Transverse colon (tissue), 4 donors: Measurements from ENCODE around the gene CFAP46. TPM values are rescaled to one million over a fixed set of nuclear protein-coding genes. Genes with fewer than 3 reads are reported as not detected.

Experiments
- DNase-seq: peaks from one replicate; pipeline ENCODE4 v3.0.0-alpha.2; 2019
- H3K27ac ChIP-seq, 4 donors: fragments of 200-600 bp; sonication (generic); 2 replicates each; pipeline ENCODE4 v1.5.1; 2016 to 2018; ENCODE audit warnings: inconsistent platforms in 4 of 4
- H3K27me3 ChIP-seq: fragments of 200-600 bp; sonication (generic); 2 replicates; pipeline ENCODE4 v1.5.1; 2017; ENCODE audit warnings: inconsistent platforms
- H3K36me3 ChIP-seq, 4 donors: fragments of 200-600 bp; sonication (generic); 2 replicates each; pipeline ENCODE4 v1.5.1; 2017 to 2019; ENCODE audit warnings: inconsistent platforms in 4 of 4
- H3K4me1 ChIP-seq, 4 donors: fragments of 200-600 bp; sonication (generic); 2 replicates each; pipeline ENCODE4 v1.5.1; 2017 to 2020; ENCODE audit warnings: inconsistent platforms in 4 of 4
- H3K4me3 ChIP-seq, 4 donors: fragments of 200-600 bp; sonication (generic); 1 replicate in 1 of 4; 2 replicates in 3 of 4; pipeline versions ENCODE4 v1.5.1 to v1.6.1; 2017 to 2019; ENCODE audit warnings: inconsistent platforms in 4 of 4
- H3K9me3 ChIP-seq, 2 donors: fragments of 200-600 bp; sonication (generic); 2 replicates each; pipeline ENCODE4 v1.5.1; 2017 to 2019; ENCODE audit warnings: inconsistent platforms in 2 of 2
- EP300 ChIP-seq: sonication (generic); formaldehyde crosslinking; IDR thresholded peaks from one replicate; pipeline ENCODE4 v1.6.1; 2017; ENCODE audit warnings: antibody characterized with exemption, low read depth
- POLR2A ChIP-seq: fragments of 450-650 bp; IDR thresholded peaks from one replicate; pipeline ENCODE4 v1.6.1; 2016; ENCODE audit warnings: antibody characterized with exemption, mild to moderate bottlenecking, moderate library complexity
- POLR2AphosphoS5 ChIP-seq, 3 donors: sonication (generic); formaldehyde crosslinking; IDR thresholded peaks; one replicate each; pipeline ENCODE4 v1.6.1; 2016; ENCODE audit warnings: antibody characterized with exemption in 3 of 3
- WGBS, 2 donors: methylation state at CpG; one replicate each; pipeline ENCODE4 v1.1.5; 2018; ENCODE audit warnings: low coverage in 1 of 2; 5-methylcytosine and 5-hydroxymethylcytosine counted together
- in situ Hi-C, 4 donors: fragments of 200-750 bp; cut with MboI; loops; one replicate each; pipeline versions ENCODE4 v1.15.0 to v1.15.1; 2017; ENCODE audit warnings: low sequenced_read_pairs in 3 of 4, low pct_ligation_motif_present in 1 of 4, low pct_unique_long_range_greater_than_20kb in 1 of 4
- intact Hi-C: fragments of 100-400 bp; cut with DNase I; formaldehyde crosslinking; loops from one replicate; pipeline ENCODE4 v1.15.1; 2023; ENCODE audit warnings: low total_unique reads
- total RNA-seq, 4 donors: library from RNA; depleted of rRNA; stranded (reverse); fragments of >200 nt; gene quantifications; one replicate each; pipeline ENCODE4 v1.1.0, GENCODE V29; 2016
- TF ChIP-seq, protein P1 (sequence below), 5 experiments: fragments of 200-600 bp in 3 of 5; fragments of 450-650 bp in 2 of 5; sonication (generic) in 3 of 5; IDR thresholded peaks; 1 replicate in 2 of 5; 2 replicates in 3 of 5; pipeline ENCODE4 v1.5.1; 2016 to 2017; ENCODE audit warnings: antibody characterized with exemption in 5 of 5, inconsistent platforms in 3 of 5, mild to moderate bottlenecking in 2 of 5, moderate library complexity in 1 of 5

Gene CFAP46
- total RNA-seq, 4 donors from 2014 or later: not detected

DNA sequence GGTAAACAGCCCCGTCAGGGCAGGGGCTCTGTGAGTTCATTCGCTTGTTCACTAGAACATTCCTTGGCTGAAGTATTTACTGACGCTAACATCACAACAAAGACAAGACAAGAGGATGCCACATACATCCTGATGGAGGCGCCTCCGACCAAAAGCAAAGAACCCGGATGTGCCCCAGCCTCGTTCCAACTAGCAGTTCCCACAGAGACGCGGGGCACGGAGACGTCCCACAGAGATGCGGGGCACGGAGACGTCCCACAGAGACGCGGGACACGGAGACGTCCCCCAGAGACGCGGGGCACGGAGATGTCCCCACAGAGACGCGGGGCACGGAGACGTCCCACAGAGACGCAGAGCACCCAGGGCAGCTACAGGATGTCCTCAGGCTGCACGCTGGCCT, 35.4 kb upstream of the CFAP46 start:
- no peaks in the 10 kb centered on the region for H3K9me3 ChIP-seq
- no peak overlapping the region for H3K27ac ChIP-seq
- no peaks in the 10 kb centered on the region for H3K36me3 ChIP-seq
- no peak overlapping the region for H3K4me3 ChIP-seq
- in situ Hi-C loops: no loop called here
- intact Hi-C loops: no loop called here
- no peaks in the 10 kb centered on the region for H3K4me1 ChIP-seq
- TF ChIP-seq EP300: no peak
- TF ChIP-seq POLR2A: no peak
- TF ChIP-seq POLR2AphosphoS5 (IDR thresholded peaks at IDR 0.05): no peak
- TF ChIP-seq, protein P1, sequence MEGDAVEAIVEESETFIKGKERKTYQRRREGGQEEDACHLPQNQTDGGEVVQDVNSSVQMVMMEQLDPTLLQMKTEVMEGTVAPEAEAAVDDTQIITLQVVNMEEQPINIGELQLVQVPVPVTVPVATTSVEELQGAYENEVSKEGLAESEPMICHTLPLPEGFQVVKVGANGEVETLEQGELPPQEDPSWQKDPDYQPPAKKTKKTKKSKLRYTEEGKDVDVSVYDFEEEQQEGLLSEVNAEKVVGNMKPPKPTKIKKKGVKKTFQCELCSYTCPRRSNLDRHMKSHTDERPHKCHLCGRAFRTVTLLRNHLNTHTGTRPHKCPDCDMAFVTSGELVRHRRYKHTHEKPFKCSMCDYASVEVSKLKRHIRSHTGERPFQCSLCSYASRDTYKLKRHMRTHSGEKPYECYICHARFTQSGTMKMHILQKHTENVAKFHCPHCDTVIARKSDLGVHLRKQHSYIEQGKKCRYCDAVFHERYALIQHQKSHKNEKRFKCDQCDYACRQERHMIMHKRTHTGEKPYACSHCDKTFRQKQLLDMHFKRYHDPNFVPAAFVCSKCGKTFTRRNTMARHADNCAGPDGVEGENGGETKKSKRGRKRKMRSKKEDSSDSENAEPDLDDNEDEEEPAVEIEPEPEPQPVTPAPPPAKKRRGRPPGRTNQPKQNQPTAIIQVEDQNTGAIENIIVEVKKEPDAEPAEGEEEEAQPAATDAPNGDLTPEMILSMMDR (IDR thresholded peaks at IDR 0.05): no peak
- no peak for DNase-seq
- WGBS, 2 donors: 60 to 81% methylated on average over 4 to 27 of the region's 27 CpGs
- peaks cover 41% of the 10 kb centered on the region for H3K27me3 ChIP-seq

DNA sequence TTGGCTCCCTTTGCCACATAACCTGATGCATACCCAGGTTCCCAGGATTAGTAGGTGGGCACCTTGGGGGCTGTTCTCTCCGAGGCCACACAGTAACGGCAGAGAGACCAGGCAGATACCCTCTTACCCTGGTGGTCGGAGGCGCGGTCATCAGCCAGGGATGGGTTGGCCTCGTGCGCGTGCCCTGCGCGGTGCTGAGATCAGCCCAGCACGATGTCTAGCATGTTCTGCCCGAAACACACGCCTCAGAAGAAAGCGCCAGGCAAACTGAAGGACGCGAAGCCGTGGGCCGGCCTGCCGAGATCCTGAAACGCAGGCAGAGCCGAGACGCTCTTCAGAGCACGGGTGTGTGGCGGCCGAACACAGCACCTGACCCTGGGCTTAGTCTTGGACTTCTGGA, 34.7 kb upstream of the CFAP46 start:
- intact Hi-C loops (no loop called here), in situ Hi-C loops (no loop called here)
- H3K4me1 ChIP-seq: no peaks in the 10 kb centered on the region
- WGBS, 2 donors: 94% methylated on average over 25 of the region's 25 CpGs; no CpG with 5 or more reads in 1 of the 2 donors
- H3K4me3 ChIP-seq: no peak overlapping the region
- H3K27me3 ChIP-seq: peaks cover 49% of the 10 kb centered on the region
- no peaks in the 10 kb centered on the region for H3K9me3 ChIP-seq
- DNase-seq: no peak
- H3K36me3 ChIP-seq: no peaks in the 10 kb centered on the region
- no peak overlapping the region for H3K27ac ChIP-seq
- TF ChIP-seq, protein P1 (IDR thresholded peaks at IDR 0.05): no peak
- TF ChIP-seq EP300 (no peak), POLR2A (no peak), POLR2AphosphoS5 (IDR thresholded peaks at IDR 0.05) (no peak)

DNA sequence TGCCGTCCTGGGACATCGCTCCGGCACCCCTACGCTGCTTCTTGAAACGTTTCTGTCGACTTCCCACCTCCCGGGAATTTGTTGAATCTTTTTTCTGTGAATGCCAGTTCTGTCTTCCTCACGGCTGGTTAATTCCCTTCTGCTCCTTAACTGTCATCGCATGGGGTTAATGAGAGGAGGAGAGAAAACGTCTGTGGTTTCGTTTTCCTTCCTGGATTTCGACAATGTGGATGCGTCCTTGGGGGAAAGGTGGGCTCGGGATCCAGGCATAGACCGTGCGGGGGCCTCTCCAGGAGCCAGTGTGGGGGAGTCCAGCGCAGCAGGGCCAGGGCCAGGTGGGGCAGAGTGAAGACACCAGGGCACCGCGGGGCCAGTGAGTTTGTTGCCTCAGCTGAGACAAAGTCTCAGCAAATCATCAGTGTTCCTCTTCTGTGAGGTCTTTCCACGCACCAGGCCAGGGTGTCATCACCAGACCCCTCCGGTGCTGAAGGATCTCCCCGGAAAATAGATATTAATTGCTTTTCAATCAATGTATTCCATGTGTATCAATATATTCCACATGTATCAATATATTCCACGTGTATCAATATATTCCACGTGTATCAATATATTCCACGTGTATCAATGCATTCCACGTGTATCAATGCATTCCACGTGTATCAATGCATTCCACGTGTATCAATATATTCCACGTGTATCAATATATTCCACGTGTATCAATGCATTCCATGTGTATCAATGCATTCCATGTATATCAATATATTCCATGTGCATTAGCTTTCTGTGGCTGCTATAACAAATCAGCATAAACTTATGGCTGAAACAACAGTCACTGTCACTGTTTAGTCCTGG, 33.7 kb upstream of the CFAP46 start:
- Histone ChIP-seq H3K27me3 (peaks cover 59% of the 10 kb centered on the region), H3K36me3 (no peaks in the 10 kb centered on the region), H3K4me1 (no peaks in the 10 kb centered on the region), H3K9me3 (no peaks in the 10 kb centered on the region), H3K27ac (no peak overlapping the region), H3K4me3 (no peak overlapping the region)
- intact Hi-C loops (no loop called here), in situ Hi-C loops (no loop called here)
- no peak for DNase-seq
- 65 to 73% methylated on average over 17 to 30 of the region's 30 CpGs for WGBS, 2 donors
- TF ChIP-seq, protein P1 (IDR thresholded peaks at IDR 0.05): no peak
- no peak for TF ChIP-seq POLR2A

DNA sequence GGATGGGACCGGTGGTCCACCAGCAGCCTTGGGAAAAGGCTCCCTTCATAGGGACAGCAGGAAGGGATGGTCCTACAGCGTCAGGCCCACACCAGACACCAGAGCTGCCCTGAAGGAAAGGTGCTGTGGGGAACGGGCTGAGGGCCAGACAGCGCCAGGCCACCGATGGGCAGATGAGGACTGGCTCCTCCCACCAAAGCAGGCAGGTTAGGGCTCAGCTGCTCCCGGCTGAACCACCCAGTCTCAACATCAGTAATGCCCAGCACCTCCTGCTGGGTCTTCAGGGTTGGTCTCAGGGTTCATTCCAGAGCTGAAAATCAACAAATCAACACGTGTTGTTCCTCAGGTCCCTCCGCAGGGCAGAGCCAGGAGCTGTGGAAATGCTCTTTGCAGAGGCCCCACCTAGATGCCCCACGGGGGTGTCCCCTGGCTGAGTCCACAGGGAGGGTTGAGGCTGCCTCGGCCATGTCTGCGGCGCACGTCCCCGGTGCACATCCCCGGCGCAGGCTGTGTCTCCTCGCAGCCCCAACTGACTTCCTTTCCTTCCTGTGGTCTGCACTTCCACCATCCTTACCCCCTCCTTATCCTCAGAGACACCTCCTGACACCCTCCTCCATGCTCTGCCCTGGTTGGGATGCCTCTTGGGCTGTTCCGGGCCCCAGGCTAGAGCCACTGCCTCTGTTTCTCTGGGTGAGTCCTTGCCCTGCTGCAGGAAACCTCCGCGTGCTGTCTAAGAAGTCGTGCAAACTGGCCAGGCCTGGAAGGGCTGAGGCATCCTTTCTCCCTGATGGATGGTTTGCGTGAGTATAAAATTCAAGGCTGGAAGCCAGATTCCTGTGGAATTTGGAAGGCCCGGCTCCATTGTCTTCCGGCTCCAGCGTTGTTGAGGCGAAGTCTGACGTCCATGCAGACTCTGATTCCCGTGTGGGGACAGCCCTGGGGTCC, 32.8 kb upstream of the CFAP46 start:
- no peaks in the 10 kb centered on the region for H3K4me1 ChIP-seq
- 60 to 63% methylated on average over 2 to 27 of the region's 28 CpGs for WGBS, 2 donors
- TF ChIP-seq POLR2A: no peak
- TF ChIP-seq EP300: no peak
- intact Hi-C loops: no loop called here
- no peaks in the 10 kb centered on the region for H3K9me3 ChIP-seq
- peaks cover 66% of the 10 kb centered on the region for H3K27me3 ChIP-seq
- H3K27ac ChIP-seq: no peak overlapping the region
- in situ Hi-C loops: no loop called here
- DNase-seq: no peak
- no peak overlapping the region for H3K4me3 ChIP-seq
- H3K36me3 ChIP-seq: no peaks in the 10 kb centered on the region
